ENCODE results near the gene ATG9A.

ATG9A gene

DNA sequence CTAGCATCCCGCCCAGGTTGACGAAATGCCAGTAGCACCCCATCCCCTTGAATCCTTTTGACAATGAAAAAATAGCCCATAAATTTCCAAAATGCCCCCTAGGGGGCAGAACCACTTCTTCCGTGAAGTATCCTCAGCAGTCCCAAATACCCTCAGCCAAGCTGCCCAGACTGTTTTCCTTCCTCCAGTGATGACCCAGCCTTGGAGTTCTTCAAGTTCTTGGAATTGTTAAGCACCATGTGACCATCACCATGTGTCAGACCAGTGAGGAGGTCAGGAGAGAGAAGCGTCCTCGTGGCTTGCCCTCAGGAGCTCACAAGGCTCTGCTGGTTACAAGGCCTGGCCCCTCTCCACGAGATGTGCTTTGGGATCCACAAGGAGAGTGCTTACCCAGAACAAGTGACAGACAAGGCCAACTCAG lies 58.2 kb downstream of the ATG9A start:
- TF ChIP-seq SPI1 (IDR thresholded peaks at IDR 0.05; ENCODE audit: borderline replicate concordance, low read depth): no peak
- TF ChIP-seq POLR2AphosphoS5 (IDR thresholded peaks at IDR 0.05; ENCODE audit: low read depth): 0 out of 2 replicates have a peak, but pooled peaks have one; percentile 31
- TF ChIP-seq, protein P1, sequence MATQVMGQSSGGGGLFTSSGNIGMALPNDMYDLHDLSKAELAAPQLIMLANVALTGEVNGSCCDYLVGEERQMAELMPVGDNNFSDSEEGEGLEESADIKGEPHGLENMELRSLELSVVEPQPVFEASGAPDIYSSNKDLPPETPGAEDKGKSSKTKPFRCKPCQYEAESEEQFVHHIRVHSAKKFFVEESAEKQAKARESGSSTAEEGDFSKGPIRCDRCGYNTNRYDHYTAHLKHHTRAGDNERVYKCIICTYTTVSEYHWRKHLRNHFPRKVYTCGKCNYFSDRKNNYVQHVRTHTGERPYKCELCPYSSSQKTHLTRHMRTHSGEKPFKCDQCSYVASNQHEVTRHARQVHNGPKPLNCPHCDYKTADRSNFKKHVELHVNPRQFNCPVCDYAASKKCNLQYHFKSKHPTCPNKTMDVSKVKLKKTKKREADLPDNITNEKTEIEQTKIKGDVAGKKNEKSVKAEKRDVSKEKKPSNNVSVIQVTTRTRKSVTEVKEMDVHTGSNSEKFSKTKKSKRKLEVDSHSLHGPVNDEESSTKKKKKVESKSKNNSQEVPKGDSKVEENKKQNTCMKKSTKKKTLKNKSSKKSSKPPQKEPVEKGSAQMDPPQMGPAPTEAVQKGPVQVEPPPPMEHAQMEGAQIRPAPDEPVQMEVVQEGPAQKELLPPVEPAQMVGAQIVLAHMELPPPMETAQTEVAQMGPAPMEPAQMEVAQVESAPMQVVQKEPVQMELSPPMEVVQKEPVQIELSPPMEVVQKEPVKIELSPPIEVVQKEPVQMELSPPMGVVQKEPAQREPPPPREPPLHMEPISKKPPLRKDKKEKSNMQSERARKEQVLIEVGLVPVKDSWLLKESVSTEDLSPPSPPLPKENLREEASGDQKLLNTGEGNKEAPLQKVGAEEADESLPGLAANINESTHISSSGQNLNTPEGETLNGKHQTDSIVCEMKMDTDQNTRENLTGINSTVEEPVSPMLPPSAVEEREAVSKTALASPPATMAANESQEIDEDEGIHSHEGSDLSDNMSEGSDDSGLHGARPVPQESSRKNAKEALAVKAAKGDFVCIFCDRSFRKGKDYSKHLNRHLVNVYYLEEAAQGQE (IDR thresholded peaks at IDR 0.05; ENCODE audit: insufficient replicate concordance, low read depth): no peak
- TF ChIP-seq, protein P2, sequence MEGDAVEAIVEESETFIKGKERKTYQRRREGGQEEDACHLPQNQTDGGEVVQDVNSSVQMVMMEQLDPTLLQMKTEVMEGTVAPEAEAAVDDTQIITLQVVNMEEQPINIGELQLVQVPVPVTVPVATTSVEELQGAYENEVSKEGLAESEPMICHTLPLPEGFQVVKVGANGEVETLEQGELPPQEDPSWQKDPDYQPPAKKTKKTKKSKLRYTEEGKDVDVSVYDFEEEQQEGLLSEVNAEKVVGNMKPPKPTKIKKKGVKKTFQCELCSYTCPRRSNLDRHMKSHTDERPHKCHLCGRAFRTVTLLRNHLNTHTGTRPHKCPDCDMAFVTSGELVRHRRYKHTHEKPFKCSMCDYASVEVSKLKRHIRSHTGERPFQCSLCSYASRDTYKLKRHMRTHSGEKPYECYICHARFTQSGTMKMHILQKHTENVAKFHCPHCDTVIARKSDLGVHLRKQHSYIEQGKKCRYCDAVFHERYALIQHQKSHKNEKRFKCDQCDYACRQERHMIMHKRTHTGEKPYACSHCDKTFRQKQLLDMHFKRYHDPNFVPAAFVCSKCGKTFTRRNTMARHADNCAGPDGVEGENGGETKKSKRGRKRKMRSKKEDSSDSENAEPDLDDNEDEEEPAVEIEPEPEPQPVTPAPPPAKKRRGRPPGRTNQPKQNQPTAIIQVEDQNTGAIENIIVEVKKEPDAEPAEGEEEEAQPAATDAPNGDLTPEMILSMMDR (IDR thresholded peaks at IDR 0.05; ENCODE audit: insufficient read depth, low read length): peak; percentile 70
- no peak for TF ChIP-seq GABPA (IDR thresholded peaks at IDR 0.05; ENCODE audit: low read depth)
- Histone ChIP-seq H3K27ac (replicated peaks) (no peak overlapping the region), H3K27me3 (ENCODE audit: insufficient read depth, poor library complexity, severe bottlenecking) (no peaks in the 10 kb centered on the region), H3K4me3 (replicated peaks; ENCODE audit: insufficient read depth, low read length) (no peak overlapping the region)
- DNase-seq (ENCODE audit: low read depth in 1 of 2, low spot score in 1 of 2): peak in 1 of 2 experiments; percentile 46

DNA sequence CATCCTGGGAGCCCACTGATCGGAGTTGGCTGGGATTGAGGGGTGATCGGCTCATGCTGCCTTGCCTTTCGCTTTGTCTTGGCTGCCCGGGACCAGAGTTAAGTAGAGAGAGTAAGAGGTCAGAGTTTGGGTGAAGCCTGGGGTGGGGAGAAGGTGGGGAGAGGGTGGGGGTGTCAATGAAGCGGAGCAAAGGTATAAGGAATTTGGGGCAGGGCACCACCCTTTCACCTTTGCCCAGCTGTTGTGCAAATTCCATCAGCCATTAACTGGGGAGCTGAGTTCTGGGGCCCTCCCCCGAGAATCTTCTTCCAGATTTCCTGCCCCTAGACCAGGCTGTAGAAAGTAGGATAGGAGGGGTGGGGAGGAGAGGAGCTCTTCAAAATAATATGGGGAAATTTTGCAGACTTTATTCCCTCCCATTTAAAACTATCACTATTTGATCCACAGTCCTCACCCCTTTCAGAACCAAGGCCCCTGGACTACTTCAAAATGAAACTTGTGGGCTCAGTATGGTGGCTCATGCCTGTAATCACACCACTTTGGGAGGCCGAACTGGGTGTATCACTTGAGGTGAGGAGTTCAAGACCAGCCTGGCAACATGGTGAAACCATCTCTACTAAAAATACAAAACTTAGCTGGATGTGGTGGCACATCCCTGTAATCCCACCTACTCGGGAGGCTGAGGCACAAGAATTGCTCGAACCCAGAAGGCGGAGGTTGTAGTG lies 59.3 kb downstream of the ATG9A start, which contains the start of gene SLC23A3:
TSS of gene SLC23A3 (minus strand) at position 100 of the 725 bp plus-strand sequence. CDS start at position 55, 45 bp downstream.
- TF ChIP-seq POLR2AphosphoS5 (IDR thresholded peaks at IDR 0.05; ENCODE audit: low read depth): no peak
- TF ChIP-seq, protein P2 (IDR thresholded peaks at IDR 0.05; ENCODE audit: insufficient read depth, low read length): no peak
- TF ChIP-seq SPI1 (IDR thresholded peaks at IDR 0.05; ENCODE audit: borderline replicate concordance, low read depth): no peak
- Histone ChIP-seq H3K27ac (replicated peaks) (no peak within 1 kb of the TSS), H3K4me3 (replicated peaks; ENCODE audit: insufficient read depth, low read length) (no peak within 1 kb of the TSS), H3K27me3 (ENCODE audit: insufficient read depth, poor library complexity, severe bottlenecking) (no peaks in the 10 kb centered on the region)
- no peak for DNase-seq (ENCODE audit: low read depth in 1 of 2, low spot score in 1 of 2)
